Measurements from ENCODE around the gene NFKBIB.

The NFKBIB gene

DNA sequence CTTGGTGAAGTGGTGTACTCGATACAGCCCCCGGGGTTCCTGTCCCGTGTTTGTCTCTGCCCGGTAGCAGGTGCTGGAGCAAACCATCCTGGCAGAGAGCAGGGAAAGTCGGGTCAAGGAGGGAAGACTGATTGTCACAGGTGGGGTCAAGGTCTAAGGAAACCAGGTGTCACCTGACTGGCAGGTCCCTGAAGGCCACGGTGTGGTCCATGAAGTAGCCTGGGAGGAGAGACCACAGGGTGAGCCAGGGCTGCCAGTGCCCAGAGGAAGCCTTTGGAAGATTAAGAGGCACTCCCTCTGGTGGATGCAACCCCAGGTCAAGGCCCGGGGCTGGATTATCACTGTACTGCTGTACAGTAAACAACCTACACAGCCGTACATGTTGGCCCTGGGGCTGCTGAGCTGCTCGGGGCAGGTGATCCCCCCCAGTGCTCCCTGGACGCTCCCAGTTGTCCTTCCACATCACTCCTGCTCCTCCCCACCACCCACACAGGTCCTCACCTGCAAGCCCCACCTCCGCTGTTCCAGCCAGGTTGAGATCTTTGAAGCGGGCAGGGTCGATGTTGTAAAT is 18.2 kb downstream of the NFKBIB start:
- no peak overlapping the region for H3K27ac ChIP-seq (ENCODE audit: low read depth, low read length)
- no peaks in the 10 kb centered on the region for H3K9me2 ChIP-seq (replicated peaks; ENCODE audit: control insufficient read depth, low read length)
- H3K4me3 ChIP-seq (ENCODE audit: low read length): no peak overlapping the region
- H3K79me2 ChIP-seq (ENCODE audit: control insufficient read depth, low read length): no peaks in the 10 kb centered on the region
- no peaks in the 10 kb centered on the region for H3K27me3 ChIP-seq (ENCODE audit: control insufficient read depth, low read length)
- H3K36me3 ChIP-seq (ENCODE audit: control insufficient read depth, low read length): peaks cover 9% of the 10 kb centered on the region; the same call in 1 of the 2 replicates
- no peaks in the 10 kb centered on the region for H4K20me1 ChIP-seq (ENCODE audit: control insufficient read depth, insufficient read depth, low read depth, low read length)
- H3K4me1 ChIP-seq (ENCODE audit: control insufficient read depth, low read length): no peaks in the 10 kb centered on the region
- no peaks in the 10 kb centered on the region for H3F3A ChIP-seq (ENCODE audit: control insufficient read depth, insufficient read depth)
- no peak for TF ChIP-seq CTCF (IDR thresholded peaks at IDR 0.05; ENCODE audit: low read depth, low read length, poor library complexity, severe bottlenecking)
- no peak for TF ChIP-seq EZH2phosphoT487 (IDR thresholded peaks at IDR 0.05; ENCODE audit: borderline replicate concordance, low read length)
- no peak overlapping the region for H3K4me2 ChIP-seq (ENCODE audit: low read length)
- no peaks in the 10 kb centered on the region for H3K9me3 ChIP-seq (ENCODE audit: control insufficient read depth, insufficient read depth, low read length)

- Histone ChIP-seq H3K27me3 (ENCODE audit: control insufficient read depth, low read length) (no peaks in the 10 kb centered on the region), H3K79me2 (ENCODE audit: control insufficient read depth, low read length) (no peaks in the 10 kb centered on the region), H3F3A (ENCODE audit: control insufficient read depth, insufficient read depth) (no peaks in the 10 kb centered on the region), H3K36me3 (ENCODE audit: control insufficient read depth, low read length) (peaks cover 9% of the 10 kb centered on the region; the same call in 1 of the 2 replicates), H3K4me3 (ENCODE audit: low read length) (no peak overlapping the region), H3K4me1 (ENCODE audit: control insufficient read depth, low read length) (no peaks in the 10 kb centered on the region), H4K20me1 (ENCODE audit: control insufficient read depth, insufficient read depth, low read depth, low read length) (no peaks in the 10 kb centered on the region), H3K9me3 (ENCODE audit: control insufficient read depth, insufficient read depth, low read length) (no peaks in the 10 kb centered on the region), H3K9me2 (replicated peaks; ENCODE audit: control insufficient read depth, low read length) (no peaks in the 10 kb centered on the region), H3K4me2 (ENCODE audit: low read length) (no peak overlapping the region), H3K27ac (ENCODE audit: low read depth, low read length) (no peak overlapping the region)
- TF ChIP-seq CTCF (IDR thresholded peaks at IDR 0.05; ENCODE audit: low read depth, low read length, poor library complexity, severe bottlenecking) (no peak), EZH2phosphoT487 (IDR thresholded peaks at IDR 0.05; ENCODE audit: borderline replicate concordance, low read length) (no peak)
Measured at GRCh38 chr19:38918526-38918925, 18.8 kb downstream of the NFKBIB start.

DNA sequence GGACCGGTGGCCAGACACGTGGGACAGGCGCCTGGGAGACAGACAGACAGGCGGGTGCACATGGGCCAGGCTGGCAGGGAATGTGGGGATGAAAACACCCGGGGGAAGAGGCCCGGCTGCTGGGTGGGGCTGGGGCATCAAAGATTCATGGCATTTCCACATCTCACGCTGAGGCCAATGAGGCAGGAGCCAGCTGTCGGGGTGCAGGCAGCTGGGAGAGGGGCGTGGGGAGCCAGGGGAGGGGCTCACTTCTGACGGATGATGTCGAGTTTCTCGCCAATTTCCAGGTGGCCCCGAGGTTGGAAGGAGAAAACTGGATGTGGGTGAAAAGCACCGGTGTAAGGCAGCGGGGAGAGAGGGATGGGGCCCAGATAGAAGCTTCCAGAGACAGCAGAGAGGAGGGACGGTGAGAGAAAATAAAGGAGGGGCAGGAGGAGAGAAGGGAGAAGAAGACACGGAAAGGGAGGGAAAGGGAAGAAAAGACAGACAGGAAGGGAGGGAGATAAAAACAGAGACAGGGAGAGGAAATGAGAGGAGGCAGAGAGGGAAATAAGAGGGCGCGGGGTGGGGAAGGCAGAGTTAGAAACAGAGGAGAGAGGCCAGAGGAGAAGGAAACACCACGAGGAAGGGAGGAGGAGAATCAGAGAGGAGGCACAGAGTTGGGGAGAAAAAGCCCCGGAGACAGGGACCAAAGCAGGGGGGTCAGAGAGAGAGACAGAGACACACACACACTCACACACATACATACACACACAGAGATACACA is 20.2 kb downstream of the NFKBIB start:
- no peaks in the 10 kb centered on the region for H3K79me2 ChIP-seq (ENCODE audit: control insufficient read depth, low read length)
- H3K4me3 ChIP-seq (ENCODE audit: low read length): no peak overlapping the region
- no peak for TF ChIP-seq CTCF (IDR thresholded peaks at IDR 0.05; ENCODE audit: low read depth, low read length, poor library complexity, severe bottlenecking)
- no peak for TF ChIP-seq EZH2phosphoT487 (IDR thresholded peaks at IDR 0.05; ENCODE audit: borderline replicate concordance, low read length)
- H3K4me2 ChIP-seq (ENCODE audit: low read length): no peak overlapping the region
- no peaks in the 10 kb centered on the region for H3K9me2 ChIP-seq (replicated peaks; ENCODE audit: control insufficient read depth, low read length)
- H4K20me1 ChIP-seq (ENCODE audit: control insufficient read depth, insufficient read depth, low read depth, low read length): no peaks in the 10 kb centered on the region
- H3K36me3 ChIP-seq (ENCODE audit: control insufficient read depth, low read length): peaks cover 16% of the 10 kb centered on the region
- H3F3A ChIP-seq (ENCODE audit: control insufficient read depth, insufficient read depth): no peaks in the 10 kb centered on the region
- H3K4me1 ChIP-seq (ENCODE audit: control insufficient read depth, low read length): no peaks in the 10 kb centered on the region
- H3K27me3 ChIP-seq (ENCODE audit: control insufficient read depth, low read length): no peaks in the 10 kb centered on the region
- no peaks in the 10 kb centered on the region for H3K9me3 ChIP-seq (ENCODE audit: control insufficient read depth, insufficient read depth, low read length)
- no peak overlapping the region for H3K27ac ChIP-seq (ENCODE audit: low read depth, low read length)

Data from DOHH2 (cell line).